NCI-H2171 treated with DMSO at 0.1 percent for 48 hours (cell line): ENCODE results near the gene PCNA.
A peak's percentile ranks its signal among the peaks of the same experiment; 100 is the strongest.
"Not testable (repeated sequence)": the region's sequence is repeated elsewhere in the genome, so short reads cannot be mapped to it uniquely, and the experiment has no call there.

ENCODE experiments used
- DNase-seq: peaks from one replicate; lab custom pipeline; 2025; lab: John Stamatoyannopoulos, UW

The PCNA gene

GRCh38 chr20:5141615-5142014 lies 21.9 kb upstream of the PCNA start:
- DNase-seq: no peak

GRCh38 chr20:5140195-5140594 lies 20.4 kb upstream of the PCNA start:
- no peak for DNase-seq

GRCh38 chr20:5136096-5136495 lies 16.3 kb upstream of the PCNA start:
- DNase-seq: no peak

DNA sequence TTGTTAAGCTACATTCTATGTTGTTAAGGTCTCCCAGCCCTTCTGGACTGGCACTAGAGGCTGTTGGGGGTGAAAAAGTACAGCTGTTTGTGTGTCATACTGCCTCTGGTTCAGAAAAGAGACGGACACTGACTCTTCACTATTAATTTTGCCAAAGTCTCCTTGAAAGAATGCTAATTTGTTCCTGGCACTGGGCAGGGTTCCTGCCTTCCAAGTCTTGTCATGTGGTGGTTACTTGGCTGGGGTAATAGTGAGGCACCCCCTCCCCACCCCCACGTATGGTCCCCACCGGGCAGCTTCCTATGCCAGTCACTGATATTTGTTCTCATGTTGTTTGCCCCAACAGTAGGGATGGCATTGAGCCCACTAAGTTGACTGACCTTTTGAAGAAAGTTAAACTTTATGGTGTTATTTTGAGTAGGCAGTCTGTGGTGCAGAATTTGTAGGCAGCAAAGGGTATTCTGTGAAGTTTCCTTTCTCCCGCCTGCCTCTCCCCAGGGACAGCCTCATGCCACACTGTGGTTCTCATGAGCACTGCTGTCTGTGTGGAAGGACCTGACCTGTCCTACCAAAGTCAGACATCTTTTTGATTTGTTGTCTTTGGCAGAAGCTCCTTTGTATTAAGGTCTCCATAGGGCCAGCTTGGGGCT lies 15.7 kb upstream of the PCNA start:
- no peak for DNase-seq

DNA sequence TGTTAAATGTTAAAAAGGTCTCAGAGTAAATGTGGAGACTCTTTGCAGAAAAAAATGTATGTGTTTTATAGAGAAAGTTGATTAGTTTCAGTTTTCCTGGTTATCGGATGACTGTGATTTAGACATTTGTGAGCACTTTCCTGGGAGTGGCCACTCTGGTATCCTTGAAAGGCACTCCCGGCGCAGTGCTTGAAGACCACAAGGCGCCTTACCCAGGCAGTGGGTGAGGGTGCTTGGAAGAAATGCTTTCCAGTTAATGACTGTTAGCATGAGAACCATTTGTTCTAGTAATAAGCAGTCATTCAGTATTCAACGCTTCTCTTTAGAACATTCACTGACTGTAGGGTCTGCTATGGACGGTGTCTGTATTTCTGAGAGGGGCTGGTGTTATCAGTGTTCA lies 14.2 kb upstream of the PCNA start:
- DNase-seq: no peak

DNA sequence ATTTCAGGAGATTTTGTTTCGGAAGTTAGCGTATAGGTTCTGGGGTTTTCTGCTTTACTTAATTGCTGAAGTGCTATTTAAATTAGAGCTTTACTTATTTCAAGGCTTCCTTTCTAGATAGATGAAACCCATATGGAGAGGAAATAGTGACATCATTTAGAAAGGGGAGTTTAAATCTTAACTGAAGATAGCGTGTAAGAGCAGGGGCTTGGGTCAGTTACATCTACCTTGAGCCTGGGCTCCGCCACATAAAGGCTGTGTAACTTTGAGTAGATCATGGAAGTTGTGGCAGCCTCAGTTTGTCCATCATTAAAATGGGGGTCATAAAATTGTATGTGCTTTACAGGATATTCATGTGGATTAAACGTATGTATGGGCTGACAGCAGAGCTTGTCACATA lies 11.7 kb upstream of the PCNA start:
- DNase-seq: no peak

- DNase-seq: no peak
Measured at GRCh38 chr20:5128886-5129285, 9.1 kb upstream of the PCNA start.

DNA sequence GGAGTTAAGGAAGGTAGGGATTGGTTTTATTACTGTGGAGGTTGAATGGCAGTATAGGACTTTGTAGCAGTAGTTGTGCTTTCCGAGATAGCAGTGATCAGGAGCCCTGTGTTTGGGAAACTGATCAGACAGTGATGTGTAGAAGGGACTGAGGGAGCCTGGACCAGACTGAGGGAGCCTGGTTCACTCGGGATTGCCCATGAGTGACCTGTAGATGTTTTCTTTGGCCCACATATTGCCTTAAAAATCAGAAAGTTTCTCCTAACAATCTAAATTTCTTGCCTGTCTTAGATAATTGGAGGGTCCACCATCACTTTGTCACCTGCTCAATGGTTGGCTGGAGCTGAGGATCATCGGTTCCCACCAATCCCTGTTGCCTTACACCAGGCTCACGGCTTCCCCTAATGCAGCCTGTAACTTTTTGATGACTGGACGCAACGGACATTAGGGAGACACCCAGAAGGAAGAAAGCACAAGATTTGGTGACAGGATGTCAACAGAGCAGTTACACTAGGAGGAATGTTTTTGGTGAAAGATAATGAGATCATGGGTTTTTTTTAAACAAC lies 8.2 kb upstream of the PCNA start:
- no peak for DNase-seq

DNA sequence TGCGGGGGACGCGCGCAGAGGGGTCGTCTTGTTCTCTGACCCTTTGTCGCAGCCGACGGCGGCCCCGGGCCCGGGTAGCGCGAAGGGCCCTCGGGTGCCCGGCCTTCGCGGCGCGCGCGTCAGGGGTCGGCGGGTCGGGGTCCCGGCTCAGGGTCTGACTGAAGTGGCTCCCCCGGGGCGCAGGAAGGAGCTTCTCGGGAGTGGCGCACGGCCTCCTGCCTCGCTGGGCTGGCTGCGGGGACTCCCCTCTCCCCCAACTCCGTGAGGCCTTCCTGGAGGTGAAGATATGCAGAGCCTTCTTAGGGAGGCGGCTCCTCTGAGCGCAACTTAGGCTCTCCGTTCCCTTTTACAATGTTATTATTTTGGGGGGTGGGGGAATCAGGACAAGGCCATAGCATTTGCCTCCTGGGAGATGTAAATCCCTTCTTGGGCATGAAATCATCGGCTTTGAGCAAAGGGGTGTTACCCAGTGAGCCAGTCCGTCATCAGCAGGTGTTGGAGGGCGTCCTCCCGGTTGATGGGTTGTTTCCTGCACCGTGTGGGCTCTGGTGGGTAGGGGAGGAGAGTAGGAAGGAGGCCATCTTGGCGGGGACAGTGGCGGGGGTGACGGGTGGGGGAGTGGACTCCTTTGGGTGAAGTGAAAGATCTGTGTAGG lies 7.6 kb upstream of the PCNA start:
- DNase-seq: peak; percentile 85

DNA sequence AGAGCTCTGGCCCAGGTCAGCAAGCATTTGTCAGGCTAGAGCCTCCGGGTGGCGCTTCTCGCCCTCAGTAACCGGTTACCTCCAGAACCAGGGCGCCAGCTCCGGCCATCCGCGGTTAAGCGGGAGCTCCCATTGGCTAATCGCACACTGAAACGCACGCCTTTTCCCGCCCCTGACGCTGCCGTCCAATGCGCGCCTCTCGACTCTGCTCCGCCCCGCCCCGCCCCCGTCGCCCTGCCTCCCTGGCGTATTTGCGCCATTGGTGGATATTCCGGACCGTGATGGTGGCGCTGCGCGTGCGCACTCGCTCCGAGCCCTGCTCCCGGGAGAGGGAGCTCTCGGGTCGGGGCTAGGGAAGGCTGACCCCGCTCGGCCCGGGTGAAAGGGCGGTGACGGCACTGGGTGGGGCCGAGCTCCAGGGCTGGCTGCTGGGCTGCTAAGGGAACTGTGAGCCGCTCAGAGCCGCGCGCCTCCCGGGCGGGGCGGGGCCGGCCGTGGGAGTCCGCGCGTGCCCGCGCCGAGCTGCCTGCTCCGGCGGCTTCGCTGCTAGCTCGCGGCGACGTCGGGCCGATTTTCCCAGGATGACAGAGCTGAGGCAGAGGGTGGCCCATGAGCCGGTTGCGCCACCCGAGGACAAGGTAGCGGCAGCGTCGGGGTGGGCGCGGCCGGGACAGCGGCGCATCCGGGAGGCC lies 6.9 kb upstream of the PCNA start, which contains the start of gene CDS2:
CDS2 (plus strand) TSS at position 497 of the 692 bp plus-strand sequence; CDS start at position 582, 85 bp downstream.
- DNase-seq: peak; percentile 99

GRCh38 chr20:5122873-5123260 lies 3.1 kb upstream of the PCNA start:
- no peak for DNase-seq

GRCh38 chr20:5120185-5120476 lies 373 bp upstream of the PCNA start:
- DNase-seq: no peak

DNA sequence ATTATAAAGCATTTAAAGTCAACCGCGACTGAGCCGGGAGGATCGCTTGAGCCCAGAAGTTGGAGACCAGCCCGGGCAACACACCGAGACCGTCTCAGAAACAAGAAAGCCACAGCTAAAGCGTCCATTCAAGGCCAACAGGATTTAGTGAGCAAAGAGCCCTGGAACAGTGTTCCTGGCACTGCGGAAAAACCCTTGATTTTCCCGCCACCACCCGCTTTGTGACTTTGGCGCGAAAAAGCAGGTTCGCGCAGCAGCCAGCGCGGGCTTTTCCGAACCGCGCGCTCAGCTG lies 669 bp downstream of the PCNA start:
- DNase-seq: no peak

- no peak for DNase-seq
Measured at GRCh38 chr20:5118220-5119142, 1.3 kb downstream of the PCNA start.

DNA sequence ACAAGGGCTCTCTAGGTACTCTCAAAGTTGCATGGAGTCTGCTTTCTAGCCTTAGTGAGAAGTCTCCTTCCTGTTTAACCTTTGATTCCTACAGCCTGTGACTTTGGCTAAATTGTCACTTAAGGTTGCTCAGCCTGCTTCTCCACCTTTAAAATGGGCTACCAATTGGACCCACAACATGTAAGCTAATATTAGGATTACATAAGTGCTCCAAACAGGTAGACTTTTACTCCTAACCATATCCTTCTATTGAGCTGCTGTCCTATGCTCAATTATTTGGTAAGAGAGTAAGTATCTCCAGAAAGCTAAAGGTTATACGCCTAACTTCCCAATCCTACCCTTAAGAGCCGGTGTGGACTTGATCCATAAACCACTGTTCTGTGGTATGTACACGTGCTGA lies 2.9 kb downstream of the PCNA start:
- DNase-seq: no peak

DNA sequence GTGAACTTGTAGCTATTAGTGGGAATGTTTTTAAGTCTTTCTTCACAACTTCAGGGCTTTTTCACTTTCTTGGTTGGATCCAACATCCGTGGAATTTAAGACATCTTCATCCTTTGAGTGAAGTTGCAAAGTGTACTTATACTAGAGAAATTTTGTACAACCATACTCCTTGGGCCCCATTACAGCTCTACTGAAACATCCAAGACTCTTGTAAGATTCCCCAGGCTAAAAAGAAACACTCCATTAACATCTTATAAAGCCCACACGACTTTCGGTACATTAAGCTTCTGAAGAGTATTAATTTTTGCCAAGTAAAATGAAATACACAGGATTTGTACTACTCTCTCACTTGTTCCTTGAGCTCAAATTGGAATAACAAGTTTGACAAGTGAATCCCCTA lies 5.4 kb downstream of the PCNA start:
- DNase-seq: no peak

DNA sequence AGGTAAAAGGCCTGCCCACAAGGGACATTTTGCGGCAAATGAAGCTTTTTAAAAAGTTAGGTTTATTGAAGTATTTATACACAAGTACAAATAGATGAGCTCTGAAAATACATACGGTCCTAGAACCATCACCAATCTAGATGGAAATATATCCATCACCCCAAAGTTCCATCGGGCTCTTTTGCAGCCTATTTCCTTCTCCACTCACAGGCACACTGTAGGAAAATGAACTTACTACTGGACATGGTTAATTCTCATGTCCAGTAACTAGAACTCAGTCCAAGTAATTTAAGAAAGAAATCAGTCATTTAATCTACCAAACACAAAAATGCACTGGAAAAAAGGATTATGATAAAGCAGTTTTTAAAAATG lies 6.2 kb downstream of the PCNA start:
- DNase-seq: peak; percentile 62

- no peak for DNase-seq
Measured at GRCh38 chr20:5109276-5109675, 10.5 kb downstream of the PCNA start.

DNA sequence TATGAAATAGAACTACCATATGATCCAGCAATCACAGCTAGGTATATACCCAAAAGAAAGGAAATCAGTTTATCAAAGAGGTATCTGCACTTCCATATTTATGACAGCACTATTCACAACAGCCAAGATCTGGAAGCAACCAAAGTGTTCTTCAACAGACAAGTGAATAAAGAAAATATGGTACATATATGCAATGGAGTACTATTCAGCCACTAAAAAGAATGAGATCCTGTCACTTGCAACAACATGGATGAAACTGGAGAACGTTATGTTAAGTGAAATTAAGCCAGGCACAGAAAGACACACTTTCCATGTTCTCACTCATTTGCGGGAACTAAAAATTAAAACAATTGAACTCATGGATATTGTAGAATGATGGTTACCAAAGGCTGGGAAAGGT lies 15.3 kb downstream of the PCNA start:
- no peak for DNase-seq

- DNase-seq: peak; percentile 73
Measured at GRCh38 chr20:5100684-5101347, 18.9 kb downstream of the PCNA start.

- DNase-seq: not testable (repeated sequence)
Measured at GRCh38 chr20:5099909-5100308, 19.8 kb downstream of the PCNA start.

GRCh38 chr20:5099009-5099408 lies 20.7 kb downstream of the PCNA start:
- DNase-seq: not testable (repeated sequence)
